ENCODE data around the gene FNDC8. TPM values are rescaled to one million over a fixed set of nuclear protein-coding genes. Genes with fewer than 3 reads are reported as not detected.

The FNDC8 gene
- polyA plus RNA-seq, 1 of the 3 experiments (the other 2 are of a cell fraction), result not detected

- no peak for TF ChIP-seq CTCF (IDR thresholded peaks at IDR 0.05)
- TF ChIP-seq MAX (IDR thresholded peaks at IDR 0.05; ENCODE audit: low read depth), result no peak
- TF ChIP-seq USF1 (IDR thresholded peaks at IDR 0.05; ENCODE audit: borderline replicate concordance, low read depth), result no peak
- TF ChIP-seq REST (IDR thresholded peaks at IDR 0.05; ENCODE audit: low read depth, low read length), result no peak
- TF ChIP-seq MEF2A (IDR thresholded peaks at IDR 0.05; ENCODE audit: borderline replicate concordance, low read depth), result no peak
- TF ChIP-seq MXI1 (IDR thresholded peaks at IDR 0.05; ENCODE audit: low read depth, low read length), result no peak
These were observed 53.5 kb downstream of the FNDC8 start (continued) for GRCh38 chr17:35174835-35175334.

GRCh38 chr17:35175638-35176415 is 54.4 kb downstream of the FNDC8 start:
- Histone ChIP-seq H4K20me1 (ENCODE audit: insufficient read depth) (no peaks in the 10 kb centered on the region), H3K27me3 (ENCODE audit: insufficient read depth) (peaks cover 38% of the 10 kb centered on the region; the same call in 1 of the 2 replicates), H2AFZ (ENCODE audit: low read depth) (no peak overlapping the region), H3K9ac (no peak overlapping the region), H3K79me2 (ENCODE audit: insufficient read depth) (no peaks in the 10 kb centered on the region), H3K36me3 (replicated peaks in 1 of 2; ENCODE audit: control insufficient read depth in 1 of 2, insufficient read depth in 2 of 2, low read length in 1 of 2) (no peaks in the 10 kb centered on the region), H3F3A (replicated peaks; ENCODE audit: insufficient read depth) (no peaks in the 10 kb centered on the region), H3K9me3 (no peaks in the 10 kb centered on the region), H3K27ac (ENCODE audit: low read depth in 2 of 2, low read length in 1 of 2) (no peak overlapping the region), H3K4me2 (no peak overlapping the region), H3K4me3 (ENCODE audit: low read depth in 2 of 2, low read length in 1 of 2) (no peak overlapping the region), H3K9me2 (no peaks in the 10 kb centered on the region), H3K4me1 (ENCODE audit: control insufficient read depth in 1 of 2, insufficient read depth in 2 of 2, low read depth in 1 of 2, low read length in 1 of 2) (no peaks in the 10 kb centered on the region)
- DNase-seq, result no peak
- ChIA-PET CTCF (no interaction called here), POLR2A (no interaction called here)
- TF ChIP-seq CTCF (IDR thresholded peaks at IDR 0.05) (no peak), RAD21 (IDR thresholded peaks at IDR 0.05; ENCODE audit: low read length) (no peak), ZBTB33 (IDR thresholded peaks at IDR 0.05; ENCODE audit: borderline replicate concordance, low read depth) (no peak), USF1 (IDR thresholded peaks at IDR 0.05; ENCODE audit: borderline replicate concordance, low read depth) (no peak), POLR2AphosphoS5 (IDR thresholded peaks at IDR 0.05; ENCODE audit: low read depth, low read length) (no peak), TEAD4 (IDR thresholded peaks at IDR 0.05; ENCODE audit: borderline replicate concordance, insufficient read depth) (no peak), PBX3 (IDR thresholded peaks at IDR 0.05) (no peak)
- 18% methylated on average over 9 of the region's 9 CpGs for WGBS (ENCODE audit: low lambda C conversion rate)
